SU-DHL-6 (cell line): ENCODE results near the gene COL25A1.

Source experiments
- H2AFZ ChIP-seq: fragments of 200-600 bp; sonication (generic); 2 replicates; pipeline ENCODE4 v1.6.1; 2014; ENCODE audit warnings: low read depth, mild to moderate bottlenecking, moderate library complexity, mixed read lengths, antibody characterized with exemption, low read length; ENCODE audit not compliant: severe bottlenecking
- H3F3A ChIP-seq: fragments of 200-600 bp; shearing (Covaris generic); 2 replicates; pipeline ENCODE4 v1.6.0; 2016; ENCODE audit warnings: antibody characterized with exemption, mild to moderate bottlenecking; ENCODE audit not compliant: insufficient read depth
- H3K27ac ChIP-seq: fragments of 200-600 bp; sonication (generic); 2 replicates; pipeline ENCODE4 v1.5.1; 2016; ENCODE audit warnings: low read depth, mild to moderate bottlenecking, low read length, moderate library complexity, mixed read lengths
- H3K27me3 ChIP-seq: fragments of 200-600 bp; sonication (generic), shearing (Covaris generic); 2 replicates; pipeline ENCODE4 v1.6.0; 2014; ENCODE audit warnings: mild to moderate bottlenecking, low read length
- H3K36me3 ChIP-seq: fragments of 200-600 bp; sonication (generic); 2 replicates; pipeline ENCODE4 v1.6.1; 2014; ENCODE audit warnings: mild to moderate bottlenecking, low read length, mixed read lengths
- H3K4me2 ChIP-seq: fragments of 300-600, 200-600 bp; shearing (Covaris generic), sonication (generic); 2 replicates; pipeline ENCODE4 v1.6.0; 2014; ENCODE audit warnings: low read length, low read depth, mild to moderate bottlenecking; ENCODE audit not compliant: poor library complexity, severe bottlenecking
- H3K4me3 ChIP-seq: fragments of 200-600 bp; sonication (generic); 2 replicates; pipeline ENCODE4 v1.5.1; 2014; ENCODE audit warnings: antibody characterized with exemption, low read length, mild to moderate bottlenecking, mixed read lengths; ENCODE audit not compliant: insufficient read depth, poor library complexity, severe bottlenecking
- H3K79me2 ChIP-seq: fragments of 200-600 bp; sonication (generic); 2 replicates; pipeline ENCODE4 v1.6.1; 2014; ENCODE audit warnings: mild to moderate bottlenecking, low read length, moderate library complexity; ENCODE audit not compliant: insufficient read depth
- H3K9ac ChIP-seq: fragments of 200-600 bp; sonication (generic); 2 replicates; pipeline ENCODE4 v1.7.0; 2014; ENCODE audit warnings: mild to moderate bottlenecking, low read length
- H3K9me2 ChIP-seq: fragments of 200-600 bp; sonication (generic); replicated peaks from 2 replicates; pipeline ENCODE4 v1.6.1; 2014; ENCODE audit warnings: low read length; ENCODE audit not compliant: insufficient read depth
- H3K9me3 ChIP-seq: fragments of 200-600 bp; sonication (generic); 2 replicates; pipeline ENCODE4 v1.6.1; 2014; ENCODE audit warnings: low read length, mixed read lengths; ENCODE audit not compliant: insufficient read depth
- H4K20me1 ChIP-seq: fragments of 200-600 bp; sonication (generic); 2 replicates; pipeline ENCODE4 v1.6.1; 2014; ENCODE audit warnings: low read depth, mild to moderate bottlenecking, antibody characterized with exemption, low read length, moderate library complexity, mixed read lengths
- CTCF ChIP-seq: fragments of 200-600 bp; sonication (generic); IDR thresholded peaks from one replicate; pipeline ENCODE4 v1.5.1; 2017; ENCODE audit warnings: antibody characterized with exemption, mild to moderate bottlenecking, low read length, moderate library complexity; ENCODE audit not compliant: insufficient read depth, poor library complexity, severe bottlenecking
- EZH2phosphoT487 ChIP-seq: fragments of 200-600 bp; sonication (generic), shearing (Covaris generic); conservative IDR thresholded peaks from 2 replicates; pipeline ENCODE4 v1.6.1; 2018; ENCODE audit warnings: mild to moderate bottlenecking, antibody characterized with exemption, low read length, moderate library complexity, mixed read lengths

Gene COL25A1

DNA sequence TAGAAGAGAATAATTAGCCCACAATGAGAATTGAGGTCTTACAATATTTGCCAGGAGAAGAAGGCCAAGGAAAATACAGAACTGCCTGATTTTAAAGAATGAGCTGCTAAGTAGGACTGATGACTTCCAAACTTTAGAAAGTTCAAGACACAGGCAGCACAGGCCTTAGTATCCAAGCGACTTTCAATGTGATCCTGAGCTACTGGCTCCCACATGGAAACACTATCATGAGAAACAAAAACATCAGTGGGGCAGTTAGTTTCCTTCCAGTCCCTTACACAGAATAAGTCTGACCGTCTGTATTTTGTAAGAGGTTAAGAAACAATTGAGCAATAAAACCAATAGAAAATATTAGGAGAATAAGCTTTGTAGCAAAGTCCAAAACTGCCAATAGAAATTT, 251.4 kb downstream of the COL25A1 start:
- TF ChIP-seq EZH2phosphoT487 (no peak), CTCF (no peak)
- Histone ChIP-seq H4K20me1 (no peaks in the 10 kb centered on the region), H3K27me3 (no peaks in the 10 kb centered on the region), H3K9me2 (no peaks in the 10 kb centered on the region), H3F3A (no peaks in the 10 kb centered on the region), H3K4me2 (no peak overlapping the region), H3K9ac (no peak overlapping the region), H3K36me3 (no peaks in the 10 kb centered on the region), H3K9me3 (no peaks in the 10 kb centered on the region), H3K79me2 (no peaks in the 10 kb centered on the region), H2AFZ (no peak overlapping the region), H3K27ac (no peak overlapping the region), H3K4me3 (no peak overlapping the region)

DNA sequence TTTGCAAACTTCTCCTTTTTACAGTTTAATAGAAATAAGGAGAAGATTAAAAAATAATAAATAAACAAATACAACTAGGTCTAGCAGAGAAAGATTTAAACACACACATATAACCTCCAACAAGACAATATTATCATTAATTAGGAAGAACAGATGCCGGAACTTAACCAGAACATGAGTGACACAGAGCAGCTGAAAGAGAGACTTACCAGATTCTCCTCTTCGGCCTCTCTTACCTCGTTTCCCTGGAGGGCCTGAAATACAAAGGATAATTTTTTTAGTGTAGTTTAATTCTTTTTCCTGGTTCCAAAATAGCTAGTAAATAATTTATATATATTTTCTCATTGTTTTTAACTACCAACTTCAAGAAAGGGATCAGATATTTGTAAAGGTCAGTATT, 252.5 kb downstream of the COL25A1 start:
- no peaks in the 10 kb centered on the region for H3K9me3 ChIP-seq
- no peaks in the 10 kb centered on the region for H3F3A ChIP-seq
- H3K4me3 ChIP-seq, result no peak overlapping the region
- H3K27ac ChIP-seq, result no peak overlapping the region
- no peaks in the 10 kb centered on the region for H3K79me2 ChIP-seq
- H3K9ac ChIP-seq, result no peak overlapping the region
- no peaks in the 10 kb centered on the region for H4K20me1 ChIP-seq
- no peaks in the 10 kb centered on the region for H3K9me2 ChIP-seq
- no peak overlapping the region for H2AFZ ChIP-seq
- TF ChIP-seq EZH2phosphoT487 (no peak), CTCF (no peak)
- H3K36me3 ChIP-seq, result no peaks in the 10 kb centered on the region
- no peaks in the 10 kb centered on the region for H3K27me3 ChIP-seq
- H3K4me2 ChIP-seq, result no peak overlapping the region

DNA sequence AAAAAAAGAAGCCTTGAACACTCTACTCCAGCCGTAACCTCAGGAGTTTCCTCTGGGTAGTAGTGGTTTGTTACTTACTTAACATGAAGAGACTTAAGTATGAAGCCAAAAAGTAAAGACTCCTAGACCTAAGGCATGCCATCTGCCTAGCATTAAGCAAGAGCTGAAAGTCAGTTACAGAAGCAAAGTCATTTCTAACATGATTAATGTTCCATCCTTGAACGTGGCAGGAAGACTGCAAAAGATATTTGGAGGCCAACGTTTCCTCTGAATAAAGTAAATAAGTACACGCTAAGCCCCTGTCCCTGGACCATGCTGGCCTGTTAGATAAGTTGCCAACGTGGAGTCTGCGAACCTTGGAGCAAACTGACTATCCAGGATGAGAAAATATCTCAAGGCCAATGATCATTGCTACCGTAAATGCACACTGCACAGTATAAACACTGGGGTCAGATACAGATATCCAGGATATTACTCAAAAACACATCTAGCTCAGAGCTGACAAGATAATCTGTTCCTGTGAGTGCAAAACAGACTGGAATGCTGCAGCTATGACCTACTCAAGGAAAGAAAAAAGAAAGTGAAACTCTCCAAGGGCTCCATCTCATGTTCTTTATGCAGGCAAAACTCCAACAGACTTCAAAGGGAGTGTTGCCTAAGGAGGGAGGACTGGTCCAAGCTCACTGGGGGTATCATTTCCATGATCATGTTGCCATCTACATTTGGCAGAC, 255.8 kb downstream of the COL25A1 start:
- Histone ChIP-seq H3K4me3 (no peak overlapping the region), H3K79me2 (no peaks in the 10 kb centered on the region), H3K9me3 (no peaks in the 10 kb centered on the region), H3K4me2 (no peak overlapping the region), H2AFZ (no peak overlapping the region), H3F3A (no peaks in the 10 kb centered on the region), H3K9ac (no peak overlapping the region), H3K27ac (no peak overlapping the region), H3K27me3 (no peaks in the 10 kb centered on the region), H3K9me2 (no peaks in the 10 kb centered on the region), H3K36me3 (no peaks in the 10 kb centered on the region), H4K20me1 (no peaks in the 10 kb centered on the region)
- TF ChIP-seq EZH2phosphoT487 (no peak), CTCF (no peak)
